ENCODE data around the gene MAML3. TPM values are rescaled to one million over a fixed set of nuclear protein-coding genes. Genes with fewer than 3 reads are reported as not detected.

MAML3 gene
- total and polyA plus RNA-seq, 2 experiments from 2014 or later: 1.7 to 6.5 TPM

- Histone ChIP-seq H2AFZ (no peak overlapping the region), H4K20me1 (replicated peaks; ENCODE audit: insufficient read depth) (no peaks in the 10 kb centered on the region; the same call in 1 of the 2 replicates), H3K79me2 (replicated peaks; ENCODE audit: insufficient read depth) (no peaks in the 10 kb centered on the region), H3K4me2 (no peak overlapping the region), H3K27me3 (ENCODE audit: insufficient read depth) (no peaks in the 10 kb centered on the region), H3K4me3 (no peak overlapping the region), H3K36me3 (ENCODE audit: insufficient read depth) (no peaks in the 10 kb centered on the region), H3K9me2 (ENCODE audit: insufficient read depth) (no peaks in the 10 kb centered on the region), H3F3A (replicated peaks; ENCODE audit: low read depth) (no peaks in the 10 kb centered on the region), H3K27ac (ENCODE audit: low read depth) (no peak overlapping the region), H3K4me1 (ENCODE audit: insufficient read depth) (peaks cover 12% of the 10 kb centered on the region)
- DNase-seq (ENCODE audit: low spot score) (no peak), ATAC-seq (no peak)
- Mint-ChIP-seq H3K4me1 (peaks cover 16% of the 10 kb centered on the region), H3K27me3 (ENCODE audit: insufficient read depth, low read depth, poor library complexity) (no peaks in the 10 kb centered on the region), H3K27ac (no peak overlapping the region), H3K4me3 (no peak overlapping the region), H3K9me3 (no peaks in the 10 kb centered on the region), H3K36me3 (ENCODE audit: low read depth) (no peaks in the 10 kb centered on the region)
- TF ChIP-seq REST (IDR thresholded peaks at IDR 0.05; ENCODE audit: unreplicated experiment): no peak
- TF ChIP-seq ETS1 (IDR thresholded peaks at IDR 0.05): no peak
- TF ChIP-seq EZH2 (IDR thresholded peaks at IDR 0.05; ENCODE audit: low read depth, unreplicated experiment): no peak
- no peak for TF ChIP-seq ZNF331 (CRISPR knock-in tag; IDR thresholded peaks at IDR 0.05; ENCODE audit: low read depth)
- TF ChIP-seq POLR2AphosphoS5 (IDR thresholded peaks at IDR 0.05; ENCODE audit: low read depth): no peak
- TF ChIP-seq CTCF (conservative IDR thresholded peaks at IDR 0.05; ENCODE audit: low read depth in 2 of 2): no peak
- TF ChIP-seq CREB1 (CRISPR knock-in tag; IDR thresholded peaks at IDR 0.05; ENCODE audit: low read depth): no peak
- no peak for TF ChIP-seq EZH2phosphoT487 (IDR thresholded peaks at IDR 0.05; ENCODE audit: unreplicated experiment)
- no peak for TF ChIP-seq JUNB (IDR thresholded peaks at IDR 0.05; ENCODE audit: unreplicated experiment)
- TF ChIP-seq ZNF462 (CRISPR knock-in tag; IDR thresholded peaks at IDR 0.05): no peak
- TF ChIP-seq STAT1 (IDR thresholded peaks at IDR 0.05; ENCODE audit: unreplicated experiment): no peak
- no peak for TF ChIP-seq NANOG (IDR thresholded peaks at IDR 0.05; ENCODE audit: borderline replicate concordance)
- TF ChIP-seq ZNF114 (CRISPR knock-in tag; IDR thresholded peaks at IDR 0.05): no peak
Observed at GRCh38 chr4:140065393-140065792, 88.6 kb downstream of the MAML3 start.
